ENCODE measurements around the gene MAN2A1.
"Not testable (repeated sequence)": the region's sequence is repeated elsewhere in the genome, so short reads cannot be mapped to it uniquely, and the experiment has no call there.

The MAN2A1 gene

GRCh38 chr5:109756543-109757185 lies 66.9 kb downstream of the MAN2A1 start:
- no peak for DNase-seq (ENCODE audit: low read depth)

DNA sequence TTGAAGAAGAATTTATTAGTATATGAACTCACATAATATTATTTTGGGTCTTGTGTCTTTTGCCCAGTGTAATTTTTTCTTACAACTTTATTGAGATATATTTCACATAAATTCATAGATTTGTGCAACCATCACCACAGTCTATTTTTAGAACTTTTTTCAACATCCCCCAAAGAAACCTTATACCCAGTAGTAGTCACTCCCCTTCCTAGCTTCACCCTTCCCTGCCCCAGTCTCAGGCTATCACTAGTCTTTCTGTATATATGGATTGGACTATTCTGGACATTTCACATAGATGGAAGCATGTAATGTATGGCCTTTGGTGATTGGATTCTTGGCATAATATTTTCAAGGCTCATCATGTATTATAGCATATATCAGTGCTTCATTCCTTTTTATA lies 67.8 kb downstream of the MAN2A1 start:
- DNase-seq (ENCODE audit: low read depth): no peak

- DNase-seq (ENCODE audit: low read depth): peak; percentile 18
Measured at GRCh38 chr5:109759306-109759705, 69.6 kb downstream of the MAN2A1 start.

GRCh38 chr5:109760130-109760529 lies 70.4 kb downstream of the MAN2A1 start:
- not testable (repeated sequence) for DNase-seq (ENCODE audit: low read depth)

DNA sequence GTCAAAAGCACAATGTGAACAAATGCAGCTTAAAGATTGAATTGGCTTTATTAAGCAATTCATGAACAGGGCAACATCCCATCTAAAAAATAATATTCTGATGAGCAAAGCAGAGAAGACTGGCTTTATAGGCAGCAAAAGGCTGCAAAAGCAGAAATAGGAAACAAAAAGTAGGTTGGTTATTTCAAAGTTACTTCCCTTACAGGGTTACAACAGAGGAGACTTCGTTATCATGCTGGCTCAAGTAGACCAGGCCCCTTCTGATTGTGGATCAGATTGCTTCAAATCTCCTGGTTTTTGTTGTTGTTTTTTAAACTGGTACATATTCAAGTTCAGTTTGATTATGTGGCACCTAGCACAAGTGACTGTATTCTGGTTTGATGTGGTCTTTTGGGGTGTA lies 73.1 kb downstream of the MAN2A1 start:
- DNase-seq (ENCODE audit: low read depth): no peak

DNA sequence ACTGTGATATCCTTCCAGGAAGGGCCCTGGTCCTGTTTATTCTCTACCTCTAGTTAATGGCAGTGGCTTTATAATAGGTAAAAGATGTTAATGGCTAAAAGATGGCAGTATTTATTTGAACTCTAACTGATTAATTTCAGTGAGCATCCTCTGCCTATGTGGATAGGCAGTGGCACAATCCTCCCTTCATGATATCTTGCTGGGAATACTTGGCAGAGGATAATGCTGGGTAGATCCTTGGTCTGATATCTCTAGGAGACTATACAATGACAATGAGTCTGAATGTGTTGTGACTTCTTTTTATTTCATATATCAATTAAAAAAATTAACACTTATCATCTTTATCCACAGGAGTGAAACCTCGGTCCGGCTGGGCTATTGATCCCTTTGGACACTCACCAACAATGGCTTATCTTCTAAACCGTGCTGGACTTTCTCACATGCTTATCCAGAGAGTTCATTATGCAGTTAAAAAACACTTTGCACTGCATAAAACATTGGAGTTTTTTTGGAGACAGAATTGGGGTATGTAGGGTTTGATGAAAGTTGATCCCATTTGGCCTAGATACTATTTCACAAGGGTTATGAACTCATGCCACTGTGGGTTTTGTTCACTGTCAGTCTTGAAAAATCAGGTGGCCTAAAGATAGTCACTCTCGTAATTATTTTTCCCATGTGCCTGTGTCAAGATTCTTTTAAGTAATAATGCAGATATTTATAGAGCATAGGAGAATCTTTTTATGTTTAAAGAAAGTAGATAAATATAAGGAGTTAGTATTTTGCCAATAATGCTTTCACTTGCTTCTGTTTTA lies 77.7 kb downstream of the MAN2A1 start:
- no peak for DNase-seq (ENCODE audit: low read depth)

DNA sequence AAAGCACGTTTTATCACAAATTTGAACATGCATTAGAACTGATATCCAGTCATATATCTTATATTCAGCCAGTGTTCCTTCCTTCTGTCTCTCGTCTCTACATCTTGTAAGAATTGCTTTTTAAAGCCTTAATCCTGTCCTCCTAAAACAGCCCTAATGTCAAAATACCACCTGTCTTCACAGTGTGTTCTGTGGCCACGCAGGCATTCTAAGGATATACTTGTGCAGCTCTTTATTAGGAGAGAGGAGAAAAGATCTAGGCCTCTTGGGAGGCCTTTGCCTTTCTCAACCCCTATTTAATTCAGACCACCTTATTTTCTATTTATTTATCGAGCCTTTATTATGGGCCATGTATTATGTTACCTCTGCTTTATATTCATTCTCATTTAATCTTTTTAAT lies 78.3 kb downstream of the MAN2A1 start:
- DNase-seq (ENCODE audit: low read depth): no peak

- no peak for DNase-seq (ENCODE audit: low read depth)
Measured at GRCh38 chr5:109769597-109770291, 80.0 kb downstream of the MAN2A1 start.

- DNase-seq (ENCODE audit: low read depth): no peak
Measured at GRCh38 chr5:109775130-109775529, 85.4 kb downstream of the MAN2A1 start.

GRCh38 chr5:109779036-109779735 lies 89.5 kb downstream of the MAN2A1 start:
- no peak for DNase-seq (ENCODE audit: low read depth)

DNA sequence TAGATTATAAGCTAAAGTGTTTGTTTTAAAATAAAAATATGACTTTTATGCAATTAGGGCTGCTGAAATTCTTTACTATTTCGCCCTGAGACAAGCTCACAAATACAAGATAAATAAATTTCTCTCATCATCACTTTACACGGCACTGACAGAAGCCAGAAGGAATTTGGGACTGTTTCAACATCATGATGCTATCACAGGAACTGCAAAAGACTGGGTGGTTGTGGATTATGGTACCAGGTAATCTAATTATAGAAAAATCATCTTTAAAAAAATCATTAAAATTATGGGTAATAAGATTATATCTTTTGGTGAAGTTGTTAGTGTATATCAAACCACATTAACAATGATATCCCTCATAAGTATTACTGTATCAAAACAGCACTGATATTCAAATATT lies 95.0 kb downstream of the MAN2A1 start:
- no peak for DNase-seq (ENCODE audit: low read depth)

GRCh38 chr5:109786206-109786855 lies 96.6 kb downstream of the MAN2A1 start:
- DNase-seq (ENCODE audit: low read depth): no peak

GRCh38 chr5:109788596-109788995 lies 98.9 kb downstream of the MAN2A1 start:
- no peak for DNase-seq (ENCODE audit: low read depth)

DNA sequence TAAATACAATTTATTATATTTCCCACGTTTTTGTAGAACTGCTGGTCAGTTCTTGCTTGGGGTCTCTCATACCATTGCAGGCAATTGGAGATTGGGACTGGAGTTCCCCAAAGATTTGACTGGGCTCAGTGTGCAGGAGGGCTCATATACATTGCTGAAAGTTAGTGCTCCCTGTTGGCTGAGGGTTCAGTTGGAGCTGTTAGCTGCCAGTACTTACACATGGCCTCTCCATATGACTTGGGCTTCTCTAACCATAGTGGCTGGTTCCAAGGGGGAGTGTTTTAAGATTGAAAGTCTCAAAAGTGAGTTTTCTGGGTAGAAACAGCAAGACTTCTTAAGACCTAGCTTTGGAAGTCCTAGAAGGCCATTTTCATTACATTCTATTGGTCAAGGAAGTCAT lies 102.9 kb downstream of the MAN2A1 start:
- no peak for DNase-seq (ENCODE audit: low read depth)

DNA sequence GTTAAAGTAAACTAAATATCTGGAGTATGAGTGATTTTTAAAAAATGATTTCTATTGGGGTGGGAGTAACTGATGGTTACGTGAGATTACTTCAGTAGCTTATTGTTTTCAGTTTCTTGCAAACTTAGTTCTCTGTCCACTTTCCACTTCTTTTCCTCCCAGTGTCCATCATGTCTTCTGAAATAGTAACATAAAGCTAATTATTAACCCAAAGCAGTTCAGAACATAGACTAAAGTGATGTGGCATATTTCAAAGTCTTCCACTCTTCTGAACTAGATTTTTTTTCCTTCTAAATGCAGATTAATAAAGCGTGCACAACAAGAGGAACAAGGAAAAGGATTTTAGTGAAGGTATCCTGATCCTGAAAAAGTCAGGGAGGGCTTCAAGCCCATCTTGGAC lies 114.1 kb downstream of the MAN2A1 start:
- DNase-seq (ENCODE audit: low read depth): no peak

GRCh38 chr5:109805472-109805871 lies 115.7 kb downstream of the MAN2A1 start:
- DNase-seq (ENCODE audit: low read depth): no peak

GRCh38 chr5:109805883-109806282 lies 116.2 kb downstream of the MAN2A1 start:
- DNase-seq (ENCODE audit: low read depth): no peak

GRCh38 chr5:109812698-109813097 lies 123.0 kb downstream of the MAN2A1 start:
- DNase-seq (ENCODE audit: low read depth): no peak

DNA sequence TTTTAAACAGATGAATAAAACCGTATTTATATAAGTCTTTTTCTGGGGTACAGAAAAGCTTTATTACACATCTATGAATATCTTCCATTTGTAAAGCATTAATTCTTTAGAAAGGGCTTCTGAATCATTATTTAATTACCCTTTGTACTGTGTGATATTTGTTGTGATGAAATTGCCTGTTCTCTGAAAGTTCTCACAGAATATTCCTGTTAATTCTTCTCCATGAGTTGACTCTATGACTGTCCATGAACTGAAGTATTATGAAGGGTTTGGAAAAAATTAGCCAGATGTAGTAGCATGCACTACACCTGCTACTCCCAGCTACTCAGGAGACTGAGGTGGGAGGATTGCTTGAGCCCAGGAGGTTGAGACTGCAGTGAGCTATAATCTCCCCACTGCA lies 127.0 kb downstream of the MAN2A1 start:
- no peak for DNase-seq (ENCODE audit: low read depth)

DNA sequence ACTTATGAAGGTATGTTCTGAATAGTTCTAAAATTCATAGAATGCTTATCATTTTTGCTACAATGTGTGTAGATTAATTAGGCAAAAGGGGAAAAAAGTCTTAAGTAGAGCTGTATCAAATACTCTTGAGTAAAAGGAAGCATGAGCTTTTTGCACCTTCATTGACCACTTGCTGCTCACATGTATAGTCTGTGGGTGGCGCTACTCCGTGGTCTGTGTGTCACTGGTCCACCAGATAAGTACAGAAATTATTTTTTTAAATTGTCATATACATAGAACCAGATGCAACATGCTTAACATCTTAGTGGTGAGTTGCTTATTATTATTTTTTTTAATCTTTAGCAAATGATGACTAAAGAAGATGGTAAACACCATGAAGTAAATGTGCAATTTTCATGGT lies 130.2 kb downstream of the MAN2A1 start:
- DNase-seq (ENCODE audit: low read depth): no peak

GRCh38 chr5:109823597-109823996 lies 133.9 kb downstream of the MAN2A1 start:
- DNase-seq (ENCODE audit: low read depth): peak; percentile 73

DNA sequence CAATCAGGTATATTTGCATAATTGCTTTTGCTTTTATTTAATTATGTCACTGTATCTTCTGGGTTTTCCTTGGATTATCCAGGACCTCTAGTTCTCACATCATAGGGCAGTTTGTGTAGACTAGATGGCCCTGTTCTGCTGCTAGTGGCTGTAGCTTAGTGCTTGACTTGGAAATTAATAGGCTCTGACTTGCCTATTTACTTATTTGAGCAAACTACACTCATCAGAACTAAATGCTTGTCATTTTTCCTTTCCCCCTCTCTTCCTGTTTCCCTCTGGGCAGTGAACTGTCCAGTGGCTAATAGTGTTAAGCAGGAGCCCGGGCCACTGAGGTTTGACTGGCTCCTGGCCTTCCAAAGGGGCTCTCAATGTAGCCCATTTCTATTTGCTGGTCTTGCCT lies 135.7 kb downstream of the MAN2A1 start:
- no peak for DNase-seq (ENCODE audit: low read depth)
